Loucy (cell line): ENCODE measurements around the gene EXOC2.
"Not testable (repeated sequence)": the region's sequence is repeated elsewhere in the genome, so short reads cannot be mapped to it uniquely, and the experiment has no call there.

Experiments
- EZH2phosphoT487 ChIP-seq: fragments of 200-600 bp; IDR thresholded peaks from 2 replicates; pipeline ENCODE4 v1.6.1; 2018; ENCODE audit warnings: antibody characterized with exemption, mild to moderate bottlenecking, moderate library complexity, borderline replicate concordance
- TF ChIP-seq, protein P1 (sequence below): fragments of 200-600 bp; sonication (generic); conservative IDR thresholded peaks from 2 replicates; pipeline ENCODE4 v1.5.1; 2014; ENCODE audit warnings: mild to moderate bottlenecking, antibody characterized with exemption, low read length

DNA sequence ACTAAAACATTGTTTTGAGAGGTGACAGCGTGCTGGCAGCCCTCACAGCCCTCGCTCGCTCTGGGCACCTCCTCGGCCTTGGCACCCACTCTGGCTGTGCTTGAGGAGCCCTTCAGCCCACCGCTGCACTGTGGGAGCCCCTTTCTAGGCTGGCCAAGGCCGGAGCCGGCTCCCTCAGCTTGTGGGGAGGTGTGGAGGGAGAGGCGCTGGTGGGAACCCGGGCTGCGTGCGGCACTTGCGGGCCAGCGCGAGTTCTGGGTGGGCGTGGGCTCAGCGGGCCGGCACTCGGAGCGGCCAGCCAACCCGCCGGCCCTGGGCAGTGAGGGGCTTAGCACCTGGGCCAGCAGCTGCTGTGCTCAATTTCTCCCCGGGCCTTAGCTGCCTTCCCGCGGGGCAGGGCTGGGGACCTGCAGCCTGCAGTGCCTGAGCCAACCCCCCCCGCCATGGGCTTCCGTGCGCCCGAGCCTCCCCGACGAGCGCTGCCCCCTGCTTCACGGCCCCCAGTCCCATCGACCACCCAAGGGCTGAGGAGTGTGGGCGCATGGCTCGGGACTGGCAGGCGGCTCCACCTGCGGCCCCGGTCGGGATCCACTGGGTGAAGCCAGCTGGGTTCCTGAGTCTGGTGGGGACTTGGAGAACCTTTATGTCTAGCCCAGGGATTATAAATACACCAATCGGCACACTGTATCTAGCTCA lies 1.6 kb upstream of the EXOC2 start:
- TF ChIP-seq, protein P1, sequence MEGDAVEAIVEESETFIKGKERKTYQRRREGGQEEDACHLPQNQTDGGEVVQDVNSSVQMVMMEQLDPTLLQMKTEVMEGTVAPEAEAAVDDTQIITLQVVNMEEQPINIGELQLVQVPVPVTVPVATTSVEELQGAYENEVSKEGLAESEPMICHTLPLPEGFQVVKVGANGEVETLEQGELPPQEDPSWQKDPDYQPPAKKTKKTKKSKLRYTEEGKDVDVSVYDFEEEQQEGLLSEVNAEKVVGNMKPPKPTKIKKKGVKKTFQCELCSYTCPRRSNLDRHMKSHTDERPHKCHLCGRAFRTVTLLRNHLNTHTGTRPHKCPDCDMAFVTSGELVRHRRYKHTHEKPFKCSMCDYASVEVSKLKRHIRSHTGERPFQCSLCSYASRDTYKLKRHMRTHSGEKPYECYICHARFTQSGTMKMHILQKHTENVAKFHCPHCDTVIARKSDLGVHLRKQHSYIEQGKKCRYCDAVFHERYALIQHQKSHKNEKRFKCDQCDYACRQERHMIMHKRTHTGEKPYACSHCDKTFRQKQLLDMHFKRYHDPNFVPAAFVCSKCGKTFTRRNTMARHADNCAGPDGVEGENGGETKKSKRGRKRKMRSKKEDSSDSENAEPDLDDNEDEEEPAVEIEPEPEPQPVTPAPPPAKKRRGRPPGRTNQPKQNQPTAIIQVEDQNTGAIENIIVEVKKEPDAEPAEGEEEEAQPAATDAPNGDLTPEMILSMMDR, result not testable (repeated sequence)
- TF ChIP-seq EZH2phosphoT487, result not testable (repeated sequence)
